NCI-H1436 treated with DMSO at 0.1 percent for 48 hours (cell line): Measurements from ENCODE around the gene RBM7.

Source experiments
- DNase-seq: peaks from one replicate; lab custom pipeline; 2025; lab: John Stamatoyannopoulos, UW

RBM7 gene, protein sequence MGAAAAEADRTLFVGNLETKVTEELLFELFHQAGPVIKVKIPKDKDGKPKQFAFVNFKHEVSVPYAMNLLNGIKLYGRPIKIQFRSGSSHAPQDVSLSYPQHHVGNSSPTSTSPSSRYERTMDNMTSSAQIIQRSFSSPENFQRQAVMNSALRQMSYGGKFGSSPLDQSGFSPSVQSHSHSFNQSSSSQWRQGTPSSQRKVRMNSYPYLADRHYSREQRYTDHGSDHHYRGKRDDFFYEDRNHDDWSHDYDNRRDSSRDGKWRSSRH

DNA sequence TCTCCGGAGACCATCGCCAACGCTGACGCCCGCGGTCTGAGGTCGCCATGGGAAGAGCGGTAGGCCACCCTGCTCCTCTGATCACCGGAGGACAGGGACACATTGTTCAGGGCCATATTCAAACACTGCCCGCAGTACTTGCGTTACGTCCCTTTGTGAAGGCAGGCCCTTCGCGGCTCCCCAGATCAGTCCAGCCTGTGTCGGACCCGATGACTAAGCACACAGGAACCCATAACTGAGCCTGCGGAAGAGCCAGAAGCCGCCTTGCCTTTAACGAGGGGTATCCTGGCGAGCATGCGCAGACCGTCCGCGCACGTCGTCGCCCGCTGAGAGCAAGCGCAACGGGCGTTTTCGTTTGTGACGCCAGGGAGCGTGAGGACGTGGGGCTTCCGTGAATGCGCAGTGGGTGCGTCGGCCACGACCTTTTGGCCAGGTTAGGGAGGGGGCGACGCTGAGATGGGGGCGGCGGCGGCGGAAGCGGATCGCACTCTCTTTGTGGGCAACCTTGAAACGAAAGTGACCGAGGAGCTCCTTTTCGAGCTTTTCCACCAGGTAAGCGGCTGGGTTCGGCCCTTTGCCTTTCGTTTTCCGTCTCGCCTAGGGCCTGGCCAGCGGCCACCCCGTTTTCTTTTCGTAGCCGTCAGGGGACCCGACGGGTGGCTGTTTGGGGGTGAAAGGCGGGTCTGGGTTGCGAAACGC, at the start of gene RBM7, which contains the start of gene C11orf71:
Gene RBM7 (plus strand): TSS at position 451 of the 699 bp plus-strand sequence. CDS start 6 bp downstream, at position 457.
Gene C11orf71 (minus strand): TSS at position 296 of the 699 bp plus-strand sequence. CDS start 180 bp downstream, at position 116.
- DNase-seq: peak; percentile 70

DNA sequence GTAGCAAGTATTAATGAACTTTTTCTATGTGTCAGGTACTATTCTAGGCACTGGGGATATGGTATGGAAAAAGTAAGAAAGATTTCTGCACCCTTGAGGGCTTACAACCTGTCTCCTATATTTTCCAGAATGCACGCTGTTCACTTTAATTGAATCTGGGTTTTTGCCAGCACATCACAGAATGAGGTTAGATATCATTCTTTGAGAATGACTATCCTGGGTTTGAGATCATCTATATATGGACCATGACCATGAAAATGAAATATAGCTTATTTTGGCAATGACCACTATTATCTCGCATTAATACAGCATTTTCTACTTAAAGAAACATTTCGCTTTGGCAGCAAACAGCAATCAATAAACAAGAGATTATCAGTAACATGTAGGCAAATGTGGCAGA, 47.0 kb upstream of the RBM7 start:
- no peak for DNase-seq

DNA sequence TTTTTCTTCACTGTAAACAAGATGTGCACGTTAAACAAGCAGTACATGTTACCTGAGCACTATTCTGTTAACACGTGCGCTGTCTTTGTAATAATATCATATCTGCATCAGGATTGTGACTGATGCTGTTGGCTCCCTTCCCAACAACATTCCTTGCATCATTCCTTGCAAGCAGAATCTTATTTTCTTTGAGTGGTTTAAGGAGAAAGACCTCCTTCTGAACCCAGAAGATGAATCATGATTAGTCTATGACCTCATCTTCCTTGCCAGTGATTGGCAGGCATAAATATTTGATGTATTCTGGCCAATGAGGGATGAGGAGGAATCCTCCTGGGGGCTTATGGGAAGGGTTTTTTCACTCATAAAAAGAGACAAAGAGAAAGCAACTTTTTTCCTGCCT, 46.4 kb upstream of the RBM7 start:
- no peak for DNase-seq

DNA sequence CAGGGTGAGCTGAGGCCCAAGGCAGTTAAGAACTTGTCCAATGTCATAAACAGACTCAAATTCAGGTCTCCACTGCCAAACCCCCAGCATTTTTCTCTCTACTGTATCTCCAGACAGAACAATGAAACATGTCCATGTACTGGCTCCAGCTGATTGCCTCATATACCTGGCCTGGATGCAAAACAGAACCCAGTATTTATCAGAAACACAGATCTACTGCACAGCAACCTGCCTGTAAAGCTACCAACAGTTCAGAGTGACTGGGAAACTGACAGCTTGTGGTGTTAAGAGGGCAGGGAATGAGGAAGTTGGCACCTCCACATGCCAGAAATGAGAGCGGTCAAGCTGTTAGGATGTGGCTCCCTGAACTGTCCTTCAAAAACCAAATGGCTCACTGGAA, 41.8 kb upstream of the RBM7 start:
- DNase-seq: no peak

DNA sequence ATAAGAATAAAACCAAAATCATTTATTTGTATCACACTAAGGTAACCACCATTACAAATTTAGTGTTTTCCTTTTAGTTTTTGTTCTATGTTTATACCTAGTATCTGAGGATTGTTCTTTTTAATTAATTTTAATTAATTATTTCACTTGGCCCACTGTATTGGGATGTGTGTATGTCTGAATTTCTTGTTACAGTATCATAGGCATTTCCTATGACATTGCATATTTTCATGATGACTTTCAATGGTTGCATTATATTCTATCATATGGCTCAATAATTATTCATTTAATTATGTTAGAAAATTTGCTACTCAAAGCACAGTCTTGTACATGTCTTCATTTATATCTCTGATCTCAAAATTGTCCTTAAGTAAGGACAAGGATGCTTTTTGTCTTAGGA, 41.1 kb upstream of the RBM7 start:
- no peak for DNase-seq

DNA sequence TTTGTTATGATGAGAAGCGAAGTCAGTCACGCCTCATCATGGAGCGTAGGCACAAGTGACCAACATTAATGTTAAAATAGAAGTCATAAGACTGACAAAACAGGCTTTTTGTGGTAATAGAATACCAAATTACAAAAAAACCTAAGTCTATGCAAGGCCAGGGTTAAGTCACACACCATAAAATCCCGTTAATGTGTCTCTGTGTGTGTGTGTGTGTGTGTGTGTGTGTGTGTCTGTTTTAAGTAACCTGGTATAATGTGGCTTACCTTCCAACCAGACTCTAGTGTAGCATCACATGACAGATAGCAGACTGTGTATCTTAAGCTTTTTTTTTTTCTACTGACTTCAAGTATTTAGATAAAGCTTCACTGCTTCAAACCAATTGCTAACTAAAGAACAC, 38.1 kb upstream of the RBM7 start:
- no peak for DNase-seq

DNA sequence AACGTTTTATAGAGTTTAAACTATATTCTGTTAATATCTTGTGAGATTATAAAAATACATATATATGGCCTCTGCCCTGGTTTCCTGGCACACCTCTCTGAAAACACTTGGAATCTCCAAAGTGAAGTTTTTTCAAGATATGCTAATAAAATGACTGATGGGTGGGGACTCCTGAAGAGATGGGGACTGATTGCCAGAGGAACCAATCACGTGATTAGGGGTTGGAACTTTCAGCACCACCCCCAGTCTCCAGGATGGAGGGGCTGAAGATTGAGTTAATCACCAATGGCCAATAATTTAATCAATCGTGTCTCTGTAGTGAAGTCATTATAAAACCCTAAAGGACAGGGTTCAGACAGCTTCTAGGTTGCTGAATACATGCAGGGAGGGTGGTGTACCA, 37.5 kb upstream of the RBM7 start:
- DNase-seq: no peak

DNA sequence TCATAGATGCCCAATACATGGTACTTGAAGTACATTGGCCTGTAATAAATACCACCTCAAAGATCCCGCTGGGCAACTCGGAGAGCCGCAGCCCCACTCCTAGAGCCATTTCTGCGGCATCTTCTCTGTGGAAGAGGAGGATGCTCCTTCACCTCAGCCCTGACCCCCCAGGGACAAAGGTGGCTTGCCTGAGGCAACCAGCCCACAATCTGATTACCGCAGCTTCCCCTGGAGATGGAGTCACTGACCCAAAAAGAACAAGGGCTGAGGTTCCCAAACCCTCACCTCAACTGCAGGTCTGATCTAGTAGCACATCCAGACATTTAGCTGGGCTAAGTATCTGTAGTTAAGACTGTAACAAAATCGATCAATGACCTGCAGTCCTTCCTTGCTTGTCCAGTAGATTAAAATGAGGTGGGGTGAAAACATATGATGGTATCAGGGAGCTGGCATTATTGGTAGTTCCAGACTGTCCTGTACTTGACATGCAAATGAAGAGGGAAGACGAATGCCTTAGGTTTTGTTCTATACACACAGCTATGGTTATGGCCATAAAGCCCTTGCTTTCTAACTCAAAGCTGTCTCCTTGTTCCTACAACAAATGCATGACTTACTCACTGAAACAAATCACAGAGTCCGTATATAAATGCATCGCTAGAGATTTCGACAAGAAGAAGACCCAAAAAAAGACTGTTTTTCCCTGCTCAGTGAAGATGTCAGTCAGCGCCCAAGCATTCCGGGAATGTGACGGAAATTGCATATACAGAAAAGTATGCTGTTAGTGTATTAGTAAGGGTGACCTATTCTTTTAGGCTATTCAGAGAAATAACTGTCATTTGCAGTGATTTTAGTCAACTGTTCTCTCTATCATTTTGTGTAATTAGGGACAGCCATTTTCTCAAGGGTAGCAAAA, 33.9 kb upstream of the RBM7 start:
- DNase-seq: no peak

DNA sequence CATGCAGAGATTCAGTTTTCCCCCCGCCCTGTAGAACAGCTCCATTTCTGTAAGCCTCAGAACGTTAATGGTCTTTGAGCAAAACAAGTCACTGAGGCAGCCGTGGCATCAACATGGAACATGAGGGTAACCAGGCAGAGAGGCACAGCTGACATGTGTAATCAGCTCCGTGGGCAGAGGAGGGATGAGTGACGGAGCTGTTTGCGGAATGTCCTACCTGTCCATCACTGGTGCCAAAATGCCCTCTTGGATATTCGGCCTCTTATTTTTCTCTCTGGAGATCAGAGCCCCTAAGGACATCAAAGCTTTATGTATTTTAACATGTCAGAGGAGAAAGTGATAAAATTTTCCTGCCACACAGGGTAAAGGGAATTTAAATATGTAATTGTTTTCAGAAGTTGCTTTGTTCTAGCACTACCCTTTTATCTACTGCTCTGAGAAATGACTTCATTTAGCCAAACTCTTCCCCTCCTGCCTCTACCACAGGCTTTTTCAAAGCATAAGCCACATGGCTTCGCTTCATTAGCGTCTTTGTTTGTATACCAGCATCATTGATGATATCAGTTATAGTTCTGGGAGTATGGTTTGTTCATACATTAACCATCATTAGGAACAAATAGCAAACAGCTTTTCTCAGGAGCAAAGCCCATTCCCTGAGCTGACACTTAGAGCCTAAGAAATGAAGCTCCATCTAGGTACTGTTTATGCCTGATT, 33.1 kb upstream of the RBM7 start:
- no peak for DNase-seq

DNA sequence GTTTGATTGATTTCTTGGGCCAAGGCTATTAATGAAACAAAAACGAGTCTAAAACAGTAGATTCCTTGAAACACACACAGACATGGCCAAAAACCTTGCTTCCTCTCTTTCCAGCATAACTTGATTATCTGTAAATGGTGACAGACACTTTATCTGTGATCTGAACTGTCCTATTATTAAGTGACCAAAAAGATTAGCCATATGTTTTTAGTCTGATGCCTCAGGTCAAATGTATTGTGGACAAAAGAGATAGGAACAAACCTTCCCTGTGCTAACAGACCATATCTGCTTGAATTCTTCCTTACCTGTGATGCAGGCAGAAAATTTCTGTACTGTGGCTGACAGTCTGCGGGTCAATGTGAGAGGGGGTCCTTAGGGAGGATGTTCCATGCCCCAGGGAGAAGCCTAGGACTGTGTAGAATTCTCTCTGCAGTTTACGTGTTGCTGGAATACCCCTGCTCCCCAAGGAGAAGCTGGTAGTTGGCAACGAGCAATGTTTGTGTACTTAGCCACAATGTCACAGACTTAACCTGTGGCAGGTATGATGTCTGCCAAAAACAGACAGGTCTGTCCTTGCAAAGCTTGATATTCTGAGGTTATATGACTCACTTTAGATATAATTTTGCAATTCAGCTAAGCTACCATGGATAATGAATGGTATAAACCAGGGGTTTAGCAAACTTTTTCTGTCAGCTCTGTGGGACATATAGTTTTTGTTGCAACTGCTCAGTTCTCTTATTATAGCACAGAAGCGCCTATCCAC, 31.4 kb upstream of the RBM7 start:
- no peak for DNase-seq

DNA sequence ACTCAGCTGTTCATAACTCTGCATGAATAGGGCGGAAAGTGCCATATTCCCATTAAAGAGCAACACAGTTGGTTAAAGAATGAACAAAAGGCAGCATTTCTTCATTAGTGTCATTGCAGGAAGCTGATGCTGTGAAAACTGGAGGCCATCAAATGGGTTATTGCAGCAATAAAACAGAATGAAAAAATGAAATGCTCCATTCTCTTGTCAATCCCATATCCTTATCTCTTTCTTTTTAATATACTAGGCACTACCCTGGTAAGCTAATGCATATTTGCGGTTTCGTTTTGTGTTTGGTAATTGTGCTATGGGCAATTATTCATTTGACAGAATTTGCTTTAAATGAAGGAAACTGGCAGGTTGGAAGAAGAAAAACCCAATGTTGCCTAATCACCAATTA, 25.4 kb upstream of the RBM7 start:
- no peak for DNase-seq

DNA sequence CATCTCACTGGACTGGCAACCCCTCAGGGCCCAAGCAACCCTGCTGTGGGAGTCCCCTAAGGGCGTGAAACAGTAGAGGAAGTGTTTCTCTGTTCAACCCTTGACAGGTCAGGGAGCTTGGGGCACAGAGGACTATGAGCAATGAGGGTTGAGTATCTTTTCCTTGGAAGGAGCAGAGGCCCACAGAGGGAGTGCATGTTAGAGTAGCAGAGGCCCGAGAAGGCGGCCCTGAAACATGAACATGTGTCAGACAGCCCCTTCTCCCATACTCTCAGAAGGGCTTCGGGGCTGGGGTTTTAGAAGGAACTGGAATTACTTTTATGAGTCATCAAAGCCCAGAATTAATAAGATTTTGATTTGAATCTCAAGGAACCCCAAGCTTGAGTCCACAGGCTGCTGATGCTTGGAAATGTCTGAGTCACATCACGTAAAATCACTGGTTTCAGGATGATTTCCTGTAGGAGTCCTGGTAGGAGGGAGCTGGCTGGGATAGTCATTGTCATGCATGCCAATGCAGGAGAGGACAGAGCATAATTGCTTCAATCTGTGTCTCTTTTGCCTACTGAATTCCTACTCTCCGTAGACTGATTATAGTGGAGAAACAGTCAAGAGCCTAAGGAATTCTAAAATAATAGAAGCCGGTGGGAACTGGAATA, 22.7 kb upstream of the RBM7 start:
- no peak for DNase-seq

DNA sequence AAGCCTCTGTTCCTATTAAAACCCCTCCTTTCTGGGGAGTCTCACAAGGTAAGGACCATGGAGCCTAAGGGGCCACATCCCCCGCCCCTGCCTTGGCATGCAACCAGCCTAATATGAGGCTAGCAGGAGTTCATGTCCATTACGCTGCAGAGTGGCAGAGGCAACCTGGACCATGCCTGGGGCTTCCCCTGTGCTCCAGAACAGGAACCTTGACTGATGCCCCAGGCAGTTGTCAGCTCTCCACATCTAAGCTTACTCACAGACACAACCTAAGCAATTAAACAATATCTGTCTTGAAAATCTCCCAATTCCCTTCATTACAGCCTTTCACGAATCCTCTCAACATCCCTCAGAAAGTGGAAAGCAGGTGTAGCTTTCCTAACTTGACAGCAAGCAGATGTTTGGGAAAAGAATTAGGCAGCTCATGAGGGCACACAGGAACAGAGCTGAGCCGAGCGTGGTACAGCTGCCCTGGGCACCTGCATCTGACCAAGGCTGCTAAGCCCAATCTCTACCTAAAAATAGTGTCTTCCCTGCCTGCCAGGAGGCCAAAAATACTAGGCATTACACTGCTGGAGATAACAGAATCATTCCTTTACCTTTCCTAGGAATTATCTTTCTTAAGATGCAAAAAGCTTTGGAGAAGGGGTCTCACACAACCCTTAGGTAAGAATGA, 20.9 kb upstream of the RBM7 start:
- no peak for DNase-seq

DNA sequence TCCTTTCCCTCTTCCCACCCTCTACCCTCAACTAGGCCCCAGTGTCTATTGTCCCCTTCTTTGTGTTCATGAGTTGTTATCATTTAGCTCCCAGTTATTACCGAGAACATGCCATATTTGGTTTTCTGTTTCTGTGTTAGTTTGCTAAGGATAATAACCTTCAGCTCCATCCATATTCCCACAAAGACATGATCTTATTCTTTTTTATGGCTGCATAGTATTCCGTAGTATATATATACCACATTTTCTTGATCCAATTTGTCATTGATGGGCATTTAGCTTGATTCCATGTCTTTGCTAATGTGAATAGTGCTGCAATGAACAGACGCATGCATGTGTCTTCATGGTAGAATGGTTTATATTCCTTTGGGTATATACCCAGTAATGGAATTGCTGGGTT, 18.0 kb upstream of the RBM7 start:
- DNase-seq: no peak

DNA sequence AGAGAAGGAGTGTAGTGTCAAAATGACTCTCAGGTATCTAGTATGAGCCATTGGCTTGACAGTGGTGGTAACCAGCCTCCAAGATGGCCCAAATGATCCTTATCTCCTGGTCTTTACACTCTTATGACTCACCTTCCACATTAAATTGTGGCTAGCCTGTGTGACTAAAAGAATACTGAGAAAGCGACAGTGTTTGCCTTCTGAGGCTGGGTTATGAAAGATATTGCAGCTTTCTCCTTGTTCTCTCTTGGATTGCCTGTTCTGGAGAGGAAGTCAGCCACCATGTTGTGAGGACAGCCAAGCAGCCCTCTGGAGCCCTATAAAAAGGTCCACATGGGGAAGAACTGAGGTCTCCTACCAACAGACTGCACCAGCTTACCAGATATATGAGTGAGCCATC, 16.0 kb upstream of the RBM7 start:
- DNase-seq: no peak

DNA sequence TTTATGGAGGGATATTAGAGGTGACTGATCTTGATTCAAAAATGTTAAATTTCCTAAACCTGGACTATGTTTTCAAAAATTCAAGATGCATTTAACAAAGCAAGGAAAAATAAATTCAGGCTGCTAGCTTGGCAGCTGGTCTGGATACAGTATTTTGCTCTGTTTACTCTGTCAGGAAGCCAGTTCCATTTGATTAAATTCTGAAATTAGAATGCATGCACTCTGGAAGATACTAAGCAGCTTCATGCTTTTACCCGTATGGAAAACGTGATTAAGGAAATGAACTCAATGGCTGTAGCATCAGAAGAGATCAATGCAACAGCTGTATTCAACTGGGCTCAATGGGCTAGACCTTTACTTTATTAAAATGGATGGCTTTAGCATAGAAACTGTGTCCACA, 14.3 kb upstream of the RBM7 start:
- DNase-seq: no peak

DNA sequence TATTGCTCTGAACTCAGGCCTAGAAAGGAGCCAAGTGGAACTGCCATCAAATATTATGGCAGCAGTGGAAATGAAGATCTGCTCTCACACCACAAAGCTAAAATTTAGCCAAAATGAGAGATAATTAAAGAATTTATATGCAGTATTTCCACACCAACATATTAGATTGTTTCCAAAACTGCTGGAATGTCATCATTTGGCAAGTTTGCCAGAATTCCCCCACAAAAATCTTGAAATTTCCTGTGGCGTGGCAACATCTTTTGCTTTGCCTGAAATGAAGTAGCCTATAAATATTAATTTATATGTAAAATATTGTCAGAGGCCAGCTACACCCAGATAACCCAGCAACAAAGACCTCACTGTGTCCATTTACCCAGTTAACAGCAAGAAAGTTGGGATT, 13.9 kb upstream of the RBM7 start:
- DNase-seq: no peak

DNA sequence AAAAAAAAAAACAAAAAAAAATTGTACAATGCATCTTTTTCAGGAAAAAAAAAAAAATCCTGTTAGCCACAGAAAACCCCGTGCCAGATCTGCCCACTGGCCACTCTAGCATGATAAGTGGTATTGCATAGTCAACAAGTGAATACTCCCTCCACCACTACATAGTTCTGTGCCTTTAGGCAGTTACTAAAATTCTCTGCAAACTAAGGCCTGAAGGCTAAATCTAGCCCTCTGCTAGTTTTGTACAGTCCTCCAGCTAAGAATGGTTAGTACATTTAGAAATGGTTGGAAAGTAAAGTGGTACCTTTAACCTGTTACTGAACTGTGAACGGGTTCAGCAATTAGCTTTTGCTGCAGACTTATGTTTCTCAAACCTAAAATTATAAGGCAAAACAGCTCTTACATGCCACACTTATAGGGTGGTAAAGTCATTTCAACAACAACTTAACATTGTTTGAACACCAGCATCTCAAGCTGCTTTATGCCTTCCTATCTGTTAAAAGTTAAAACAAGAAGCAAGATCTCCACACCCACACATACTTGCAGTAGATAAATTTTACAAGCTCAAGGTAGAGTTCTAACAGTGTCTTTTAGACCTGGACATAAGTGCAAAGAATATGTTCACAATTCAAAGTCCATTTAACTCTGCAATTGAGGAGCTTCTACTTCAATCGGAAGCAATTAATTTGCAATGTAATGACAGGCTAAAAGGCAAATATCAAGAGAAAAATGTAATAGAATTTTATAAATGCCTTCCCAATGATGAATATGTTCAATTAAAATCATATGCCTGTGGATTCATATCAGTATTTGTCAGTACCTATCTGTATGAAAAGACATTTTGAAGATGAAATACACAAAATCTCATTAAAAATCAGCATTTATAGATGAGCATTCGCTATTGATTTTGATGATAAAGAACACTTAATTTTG, 7.5 kb upstream of the RBM7 start:
- DNase-seq: no peak

DNA sequence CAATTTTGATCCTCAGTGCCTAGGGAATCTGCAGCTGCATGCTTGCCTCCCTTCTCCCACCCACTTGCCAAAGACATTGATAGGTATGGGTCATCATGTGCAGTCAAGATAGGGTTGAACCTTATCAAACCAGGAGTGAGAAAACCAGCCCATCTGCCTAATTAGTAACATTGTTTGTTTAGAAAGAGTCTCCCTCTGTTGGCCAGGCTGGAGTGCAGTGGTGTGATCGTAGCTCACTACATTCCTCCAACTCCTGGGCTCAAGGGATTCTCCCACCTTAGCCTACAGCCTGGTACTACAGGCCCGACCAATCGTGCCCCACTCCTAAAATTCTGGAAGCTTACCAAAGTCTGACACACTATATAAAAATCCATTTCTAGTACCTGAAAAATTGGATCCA, 4.7 kb upstream of the RBM7 start:
- DNase-seq: no peak
